IPS-18c (cell line): ENCODE measurements around the gene PRSS2.

ENCODE experiments used
- H3K4me3 ChIP-seq: 2 replicates; pipeline ENCODE4 v1.7.0; 2013; ENCODE audit warnings: low read depth, mild to moderate bottlenecking, low read length, moderate library complexity; ENCODE audit not compliant: insufficient read depth
- H3K9me3 ChIP-seq: one replicate; pipeline ENCODE4 v1.6.1; 2013; ENCODE audit warnings: mild to moderate bottlenecking, low read length, moderate library complexity; ENCODE audit not compliant: control insufficient read depth, insufficient read depth

The PRSS2 gene

DNA sequence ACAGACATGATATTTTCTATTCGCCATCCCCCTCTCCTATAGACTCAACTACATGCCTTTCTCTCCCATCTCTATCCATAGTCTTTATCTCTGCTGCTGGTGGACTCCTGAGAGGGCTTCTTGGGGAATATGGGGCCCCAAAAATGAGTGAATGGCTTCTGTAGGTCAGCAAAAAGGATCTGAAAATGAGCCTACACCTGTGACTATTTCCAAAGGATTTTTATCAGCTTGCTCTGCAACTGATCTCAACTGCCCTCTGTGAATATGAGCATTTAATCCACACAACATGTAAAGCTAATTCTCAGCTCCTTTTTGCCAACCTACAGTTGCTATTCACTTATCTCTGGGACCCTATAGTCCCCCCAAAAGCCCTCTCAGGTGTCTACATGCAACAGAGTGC, 36.2 kb downstream of the PRSS2 start:
- Histone ChIP-seq H3K4me3 (no peak overlapping the region), H3K9me3 (peaks cover 3% of the 10 kb centered on the region)

DNA sequence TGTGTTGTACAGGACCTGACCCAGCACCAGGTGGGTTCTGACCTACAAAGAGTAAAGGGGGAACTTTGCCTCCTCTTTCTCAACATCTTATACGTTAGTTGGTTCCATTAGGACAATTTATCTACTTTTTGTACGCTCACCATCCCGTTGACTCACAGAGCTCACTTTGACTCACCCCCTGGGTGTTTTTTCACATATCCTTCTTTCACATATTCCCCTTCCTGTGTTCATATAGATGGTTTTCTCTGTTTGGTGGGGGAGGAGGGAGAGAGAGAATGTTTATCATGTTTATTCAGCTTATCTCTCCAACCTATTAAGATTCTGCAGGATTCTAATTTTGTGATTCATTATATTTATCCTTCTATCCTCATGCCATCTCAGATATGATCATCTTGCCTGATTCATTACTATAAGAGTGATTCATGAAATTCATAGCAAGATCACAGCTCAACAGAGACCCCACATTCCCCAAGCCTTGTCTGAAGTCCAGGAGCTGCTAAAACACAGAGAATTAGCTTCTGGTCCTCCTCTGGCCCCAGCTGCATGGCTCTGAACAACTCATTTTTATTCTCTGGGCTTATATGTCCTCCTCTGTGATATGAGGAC, 37.2 kb downstream of the PRSS2 start:
- Histone ChIP-seq H3K9me3 (peaks cover 3% of the 10 kb centered on the region), H3K4me3 (no peak overlapping the region)

DNA sequence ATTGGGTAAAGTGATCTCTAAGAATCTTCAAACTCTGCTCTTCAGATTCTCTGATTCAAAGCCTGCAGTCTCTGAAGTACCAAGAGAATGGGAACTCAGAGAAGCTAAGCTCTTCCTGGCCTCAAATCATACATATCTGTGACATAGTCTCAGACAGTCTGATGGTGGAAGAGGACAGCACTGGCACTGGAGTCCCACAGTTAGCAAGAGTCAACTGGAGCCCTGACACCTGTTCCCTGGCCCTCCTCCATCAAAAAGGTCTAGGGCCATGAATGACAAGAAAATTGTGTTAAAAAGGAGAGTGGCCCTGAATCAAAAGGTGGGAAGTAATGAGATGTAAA, 37.7 kb downstream of the PRSS2 start:
- H3K9me3 ChIP-seq = peaks cover 3% of the 10 kb centered on the region
- H3K4me3 ChIP-seq = no peak overlapping the region

DNA sequence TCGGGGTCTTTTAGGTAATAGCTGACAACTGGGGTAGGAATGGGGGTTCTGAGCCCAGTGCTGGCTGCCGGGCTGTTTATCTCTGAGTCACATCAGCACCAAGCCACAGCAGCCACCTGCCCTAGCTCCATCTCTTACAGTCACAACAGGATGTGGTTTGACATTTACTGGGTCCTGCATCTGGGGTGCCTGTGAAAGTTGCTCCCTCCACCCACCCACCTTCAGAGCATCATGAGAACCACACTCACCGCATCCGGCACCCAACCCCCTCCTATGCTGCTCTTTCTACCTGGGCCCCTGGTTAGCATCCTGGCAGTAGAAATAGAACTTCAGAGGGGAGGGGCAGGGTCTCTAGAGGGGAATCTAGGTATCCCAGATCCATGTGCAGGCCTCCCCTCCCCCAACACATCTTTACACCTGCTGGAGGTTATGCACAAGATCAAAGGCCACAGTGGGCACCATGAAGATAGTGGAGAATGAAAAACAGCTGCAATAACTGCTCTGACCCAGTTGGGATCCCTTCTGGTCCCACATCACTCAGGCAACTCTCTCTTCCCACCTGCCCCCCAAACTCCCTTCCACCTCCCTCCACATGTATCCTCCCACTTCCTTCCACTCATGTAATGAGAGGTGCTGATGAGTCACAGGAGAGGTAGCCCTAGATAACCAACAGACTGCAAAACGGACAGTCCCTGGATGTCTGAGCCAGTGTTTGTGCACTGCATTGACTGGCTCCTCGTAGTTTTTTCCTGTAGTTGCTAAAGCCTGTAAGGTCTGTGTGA, 38.2 kb downstream of the PRSS2 start:
- peaks cover 3% of the 10 kb centered on the region for H3K9me3 ChIP-seq
- no peak overlapping the region for H3K4me3 ChIP-seq

DNA sequence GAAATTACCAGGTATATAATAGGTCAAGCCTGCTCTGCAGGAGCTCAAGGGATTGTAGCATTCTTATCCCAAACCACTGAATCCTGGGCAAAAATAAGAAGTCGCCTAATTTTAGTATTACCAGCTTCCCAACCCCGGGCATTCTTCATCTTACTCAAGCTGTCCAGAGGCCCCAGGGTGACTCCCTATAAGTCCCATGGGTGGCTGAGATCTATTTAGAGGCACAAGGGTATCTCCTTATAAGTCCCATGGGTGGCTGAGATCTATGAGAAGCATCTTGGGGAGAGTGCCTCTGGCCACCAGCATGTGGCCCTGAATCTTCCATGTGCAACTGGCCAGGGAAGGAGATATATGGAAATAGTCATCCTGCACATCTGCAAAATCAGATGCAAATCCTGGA, 38.9 kb downstream of the PRSS2 start:
- Histone ChIP-seq H3K9me3 (peaks cover 3% of the 10 kb centered on the region), H3K4me3 (no peak overlapping the region)

DNA sequence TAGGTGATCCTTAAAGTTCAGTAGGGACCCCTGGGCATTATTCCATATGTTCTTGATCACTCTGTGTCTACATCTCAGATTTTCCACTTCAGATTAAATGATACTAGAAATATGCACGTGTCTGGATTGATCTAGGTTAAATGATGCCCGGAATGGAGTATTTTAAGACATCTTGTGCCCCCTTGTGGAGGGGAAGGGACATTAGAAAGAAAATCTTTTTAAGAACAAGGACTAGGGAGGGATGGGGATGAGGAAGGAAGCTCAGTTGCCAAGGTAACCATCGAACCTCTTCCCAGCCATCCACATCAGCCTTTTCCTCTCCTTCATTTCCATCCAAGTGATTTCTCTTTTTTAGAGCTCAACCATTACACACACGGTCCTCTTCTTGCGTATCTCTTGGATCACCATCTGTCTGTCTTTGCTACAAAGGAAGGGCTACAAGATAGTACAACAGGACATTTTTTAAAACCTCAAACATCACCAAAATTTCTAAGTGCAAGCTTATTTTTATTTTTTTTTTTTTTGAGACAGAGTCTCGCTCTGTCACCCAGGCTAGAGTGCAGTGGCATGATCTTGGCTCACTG, 40.5 kb downstream of the PRSS2 start:
- H3K4me3 ChIP-seq = no peak overlapping the region
- H3K9me3 ChIP-seq = no peaks in the 10 kb centered on the region

DNA sequence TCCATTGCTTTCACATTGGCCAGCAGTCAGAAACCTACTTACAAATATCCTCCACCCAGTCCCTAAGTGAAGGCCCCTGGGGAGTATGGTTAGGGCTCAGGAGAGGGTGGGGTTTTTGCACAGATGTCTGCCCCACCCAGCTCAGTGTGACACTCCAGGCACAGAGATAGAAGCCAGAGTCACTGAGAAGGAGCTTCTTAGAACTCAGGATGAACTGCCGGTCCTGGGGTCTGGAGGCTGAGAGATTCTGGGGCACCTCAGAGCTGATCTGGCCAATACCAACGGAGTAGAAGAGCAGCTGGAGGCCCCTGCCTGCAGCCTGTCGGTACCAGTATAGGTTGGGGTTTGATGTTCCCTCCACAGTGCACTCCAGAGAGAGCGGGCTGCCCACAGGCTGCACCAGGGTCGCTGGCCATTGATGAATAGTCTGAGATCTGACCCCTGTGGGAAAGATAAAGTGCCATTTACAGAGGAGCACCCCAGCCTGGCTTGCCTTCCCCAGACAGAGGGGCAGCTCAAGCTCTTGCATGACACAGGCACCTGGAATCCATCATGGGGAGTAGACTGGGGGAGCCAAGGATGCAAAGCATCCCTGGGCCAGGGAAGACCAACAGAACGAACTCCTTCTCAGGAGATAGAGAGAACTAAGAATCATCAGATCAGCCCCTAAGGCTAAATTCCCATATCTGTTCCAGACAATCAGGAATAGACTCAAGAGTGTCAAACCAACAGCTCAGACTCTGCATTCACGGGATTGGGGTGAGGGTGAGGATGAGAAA, 41.9 kb downstream of the PRSS2 start:
- Histone ChIP-seq H3K4me3 (no peak overlapping the region), H3K9me3 (no peaks in the 10 kb centered on the region)

DNA sequence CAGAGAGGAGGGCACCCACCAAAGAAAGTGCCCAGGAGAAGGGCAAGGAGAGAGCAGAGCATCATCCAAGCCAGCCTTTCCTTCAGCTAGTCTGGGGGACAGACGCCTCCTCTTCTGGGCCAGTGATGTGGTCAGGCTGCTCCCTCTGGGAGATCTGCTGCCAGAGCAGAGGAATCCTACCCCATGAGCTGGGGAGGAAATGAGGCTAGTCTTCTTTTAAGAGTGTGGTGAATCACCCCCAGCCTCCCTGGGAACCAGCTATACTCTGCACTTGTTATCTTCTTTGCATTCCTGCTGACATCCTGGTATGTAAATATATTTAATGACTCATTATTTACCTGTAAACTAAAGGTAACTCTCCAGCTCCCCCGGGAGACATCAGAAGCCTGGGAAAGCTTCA, 42.5 kb downstream of the PRSS2 start:
- no peaks in the 10 kb centered on the region for H3K9me3 ChIP-seq
- H3K4me3 ChIP-seq = no peak overlapping the region

DNA sequence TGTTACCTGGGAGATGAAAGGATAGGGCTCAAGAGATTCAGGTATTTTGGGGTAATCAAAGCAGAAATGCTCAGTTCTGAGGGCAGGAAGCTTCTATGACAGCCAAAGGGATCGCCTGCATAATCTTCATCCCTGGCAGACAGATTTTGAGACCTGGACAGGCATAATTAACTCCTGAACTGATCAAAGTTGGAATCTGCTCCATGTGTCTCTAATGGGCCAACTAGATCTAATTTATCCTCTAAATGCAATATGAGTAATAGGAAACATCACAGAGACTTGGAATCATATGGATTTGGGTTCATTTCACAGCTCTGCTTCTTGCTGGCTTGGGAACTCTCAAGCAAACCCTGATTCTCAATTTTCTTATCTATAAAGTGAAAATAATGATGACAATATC, 42.9 kb downstream of the PRSS2 start:
- Histone ChIP-seq H3K4me3 (no peak overlapping the region), H3K9me3 (no peaks in the 10 kb centered on the region)

DNA sequence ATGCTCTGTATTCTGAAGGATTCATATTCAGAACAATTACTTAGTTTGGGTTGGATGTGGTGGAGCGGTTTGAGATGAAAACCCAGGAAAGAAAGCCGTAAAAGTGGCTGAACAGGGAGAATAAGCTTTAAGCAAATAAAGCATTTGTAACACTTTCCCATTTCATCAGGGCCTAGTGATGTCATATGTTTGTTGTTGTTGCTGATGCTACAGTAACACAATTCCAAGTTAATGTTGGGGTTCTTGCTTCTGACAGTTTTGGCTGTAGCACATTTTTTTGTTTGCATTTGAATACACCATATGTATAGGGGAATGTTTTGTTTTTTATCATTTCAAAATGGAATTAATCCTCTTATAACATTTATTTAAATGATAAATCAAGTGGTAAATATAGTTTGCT, 43.7 kb downstream of the PRSS2 start:
- H3K4me3 ChIP-seq = no peak overlapping the region
- H3K9me3 ChIP-seq = no peaks in the 10 kb centered on the region

DNA sequence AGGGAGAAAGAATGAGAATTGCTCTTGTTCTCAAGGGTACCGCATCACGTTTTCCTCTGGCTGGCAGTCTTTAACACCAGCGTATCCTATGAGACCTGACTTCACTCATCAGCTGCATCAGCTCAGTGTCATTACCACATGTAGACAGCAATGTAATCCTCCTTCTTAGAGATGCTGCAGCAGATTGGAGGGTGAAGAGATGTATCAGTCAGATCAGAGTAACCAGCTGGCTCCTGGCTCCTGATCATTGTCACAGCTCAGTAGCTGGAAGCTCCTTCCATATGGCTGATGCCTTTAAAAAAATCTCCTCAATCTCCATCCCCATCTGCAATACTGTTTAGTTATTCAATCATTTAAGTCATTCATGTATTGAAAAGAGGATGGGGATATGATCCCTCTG, 44.4 kb downstream of the PRSS2 start:
- H3K9me3 ChIP-seq = no peaks in the 10 kb centered on the region
- no peak overlapping the region for H3K4me3 ChIP-seq

DNA sequence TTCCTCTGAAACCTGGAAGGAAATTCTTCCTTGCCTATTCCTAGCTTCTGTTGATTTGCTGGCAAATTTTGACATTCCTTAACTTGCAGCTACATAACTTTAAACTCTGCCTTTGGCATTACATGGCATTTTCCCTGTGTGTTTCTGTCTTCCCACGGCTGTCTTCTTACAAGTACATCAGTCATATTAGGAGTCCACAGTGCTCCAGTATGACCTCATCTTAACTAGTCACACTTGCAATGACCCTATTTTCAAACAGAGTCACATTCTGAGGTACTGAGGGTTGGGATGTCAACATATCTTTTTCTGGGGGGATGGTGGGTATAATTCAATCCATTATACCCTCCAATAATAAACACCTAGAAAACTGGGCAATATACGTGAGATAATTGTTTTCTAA, 46.7 kb downstream of the PRSS2 start:
- Histone ChIP-seq H3K4me3 (no peak overlapping the region), H3K9me3 (no peaks in the 10 kb centered on the region)

DNA sequence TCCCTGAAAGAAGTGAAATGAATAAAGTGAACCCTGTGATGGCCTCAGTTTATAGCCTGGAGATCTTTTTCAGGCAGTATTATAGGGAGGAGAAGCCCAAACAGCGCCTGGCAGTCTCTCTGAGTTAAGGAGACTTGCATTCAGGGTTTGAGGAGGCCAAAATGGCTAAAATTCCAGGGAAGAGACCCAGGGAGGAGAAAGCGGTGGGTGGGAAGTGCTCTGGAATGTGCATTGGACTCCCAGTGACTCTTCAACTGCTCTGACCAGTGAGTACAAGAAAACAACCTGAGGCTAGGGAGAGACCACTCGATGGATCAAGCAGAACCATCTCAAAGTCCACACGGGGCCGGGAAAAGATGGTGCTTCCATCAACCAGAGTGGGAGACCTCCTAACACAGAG, 48.8 kb downstream of the PRSS2 start:
- H3K4me3 ChIP-seq = no peak overlapping the region
- H3K9me3 ChIP-seq = no peaks in the 10 kb centered on the region

DNA sequence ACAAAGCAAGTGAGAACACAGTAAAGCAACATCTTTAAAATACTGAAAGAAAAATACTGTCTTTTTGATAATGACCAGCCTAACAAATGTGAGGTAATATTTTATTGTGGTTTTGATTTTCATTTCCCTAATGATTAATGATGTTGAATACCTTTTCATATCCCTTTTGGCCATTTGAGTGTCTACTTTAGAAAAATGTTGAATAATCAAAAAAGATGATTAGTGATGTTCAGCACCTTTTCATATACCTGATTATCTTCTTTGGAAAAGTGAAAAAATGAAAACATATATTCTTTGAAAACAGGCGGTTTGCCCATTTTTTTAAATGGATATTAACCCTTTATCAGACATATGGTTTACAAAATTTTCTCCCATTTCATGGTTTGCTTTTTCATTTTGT, 51.9 kb downstream of the PRSS2 start:
- Histone ChIP-seq H3K9me3 (no peaks in the 10 kb centered on the region), H3K4me3 (no peak overlapping the region)
